Right lobe of liver (tissue), 6 donors: ENCODE data around the gene ACADSB. TPM values are rescaled to one million over a fixed set of nuclear protein-coding genes. Genes with fewer than 3 reads are reported as not detected.

Source experiments
- ATAC-seq, 4 donors: fragments of 200-7000 bp; cut with Tn5 transposase; one replicate each; pipeline ENCODE4 v1.9.1; 2020; ENCODE audit warnings: mild to moderate bottlenecking in 4 of 4, moderate library complexity in 4 of 4
- DNase-seq, 3 donors: peaks; one replicate each; pipeline ENCODE4 v3.0.0-alpha.2; 2020
- H3K27ac ChIP-seq, 3 donors: fragments of 200-600 bp; one replicate each; pipeline ENCODE4 v1.8.0; 2022
- H3K27me3 ChIP-seq, 2 donors: fragments of 200-600 bp; one replicate each; pipeline ENCODE4 v1.8.0; 2022
- H3K36me3 ChIP-seq, 4 donors: fragments of 200-600 bp; sonication (generic) in 1 of 4; one replicate each; pipeline versions ENCODE4 v1.5.1 to v1.8.0; 2017 to 2022; ENCODE audit warnings: control low read depth in 1 of 4
- H3K4me1 ChIP-seq, 4 donors: fragments of 200-600 bp; sonication (generic) in 1 of 4; one replicate each; pipeline versions ENCODE4 v1.5.1 to v1.8.0; 2017 to 2022; ENCODE audit warnings: control low read depth in 1 of 4
- H3K4me3 ChIP-seq, 3 donors: fragments of 200-600 bp; one replicate each; pipeline ENCODE4 v1.8.0; 2022
- H3K9me3 ChIP-seq, 4 donors: fragments of 200-600 bp; sonication (generic) in 1 of 4; one replicate each; pipeline versions ENCODE4 v1.5.1 to v1.8.0; 2017 to 2022; ENCODE audit warnings: control low read depth in 1 of 4
- POLR2A ChIP-seq: fragments of 450-650 bp; IDR thresholded peaks from one replicate; pipeline ENCODE4 v1.6.1; 2017; ENCODE audit warnings: antibody characterized with exemption, mild to moderate bottlenecking
- WGBS: methylation state at CpG from one replicate; pipeline ENCODE4 v1.1.6; 2018; ENCODE audit warnings: low coverage, low lambda C conversion rate; ENCODE audit not compliant: insufficient coverage; ENCODE audit errors: missing lambda C conversion rate; 5-methylcytosine and 5-hydroxymethylcytosine counted together
- intact Hi-C, 2 donors: fragments of 100-400 bp; cut with DNase I; formaldehyde crosslinking; loops; one replicate each; pipeline versions ENCODE4 v1.11.2 to v1.14.1; 2022
- total RNA-seq, 6 experiments: library from RNA; depleted of rRNA in 2 of 6; stranded (reverse); fragments of >200 nt in 2 of 6; fragmentation: NEBNext Ultra II Directional in 3 of 6; extraction: Animal tissue kit (Norgen Biotek cat#: 25700) in 3 of 6; gene quantifications; one replicate each; pipeline versions ENCODE4 v1.1.0 to v1.2.4, GENCODE V29; 2016 to 2023
- TF ChIP-seq, protein P1 (sequence below), 4 donors: fragments of 200-600 bp in 3 of 4; fragments of 450-650 bp in 1 of 4; IDR thresholded peaks; one replicate each; pipeline versions ENCODE4 v1.5.1 to v1.8.0; 2016 to 2022; ENCODE audit warnings: antibody characterized with exemption in 4 of 4, mild to moderate bottlenecking in 2 of 4
- donor health status: DM: no; HTN: yes; CAD: no.
- donor health status: DM: no; HTN: no; CAD: no.
- donor health status: DM: no; HTN: no; CAD: no.
- donor health status: DM: no; HTN: yes; CAD: no.
- donor health status: DM: no; HTN: yes; CAD: no.

Gene ACADSB
- total RNA-seq, 6 experiments from 2014 or later, result 73.6 to 591 (median 273) TPM

DNA sequence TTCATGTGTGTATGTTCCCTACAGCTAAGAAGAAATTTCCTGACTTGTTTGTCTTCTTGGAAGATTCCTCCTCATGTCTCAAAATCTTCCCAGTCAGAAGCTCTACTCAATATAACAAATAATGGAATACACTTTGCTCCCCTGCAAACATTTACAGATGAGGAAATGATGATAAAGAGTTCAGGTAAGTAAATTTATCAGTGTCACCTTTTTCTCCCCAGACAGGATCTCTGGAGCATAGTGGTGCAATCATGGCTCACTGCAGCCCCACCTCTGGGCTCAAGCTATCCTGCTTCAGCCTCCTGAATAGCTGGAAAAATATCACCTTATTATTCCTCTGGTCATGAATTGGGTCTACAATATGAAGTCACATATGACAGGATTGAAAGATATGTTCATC lies 25.5 kb downstream of the ACADSB start:
- Histone ChIP-seq H3K4me3 (no peak overlapping the region), H3K9me3 (peaks cover 0 to 2% (median 0%) of the 10 kb centered on the region in 4 donors), H3K4me1 (peaks cover 0 to 40% (median 18%) of the 10 kb centered on the region in 4 donors), H3K27me3 (no peaks in the 10 kb centered on the region), H3K36me3 (peaks cover 0 to 10% (median 0%) of the 10 kb centered on the region in 4 donors), H3K27ac (peak overlapping the region in 1 of 3 donors; percentile 20)
- peak; percentile 68 to 79 (median 75) for ATAC-seq
- TF ChIP-seq, protein P1, sequence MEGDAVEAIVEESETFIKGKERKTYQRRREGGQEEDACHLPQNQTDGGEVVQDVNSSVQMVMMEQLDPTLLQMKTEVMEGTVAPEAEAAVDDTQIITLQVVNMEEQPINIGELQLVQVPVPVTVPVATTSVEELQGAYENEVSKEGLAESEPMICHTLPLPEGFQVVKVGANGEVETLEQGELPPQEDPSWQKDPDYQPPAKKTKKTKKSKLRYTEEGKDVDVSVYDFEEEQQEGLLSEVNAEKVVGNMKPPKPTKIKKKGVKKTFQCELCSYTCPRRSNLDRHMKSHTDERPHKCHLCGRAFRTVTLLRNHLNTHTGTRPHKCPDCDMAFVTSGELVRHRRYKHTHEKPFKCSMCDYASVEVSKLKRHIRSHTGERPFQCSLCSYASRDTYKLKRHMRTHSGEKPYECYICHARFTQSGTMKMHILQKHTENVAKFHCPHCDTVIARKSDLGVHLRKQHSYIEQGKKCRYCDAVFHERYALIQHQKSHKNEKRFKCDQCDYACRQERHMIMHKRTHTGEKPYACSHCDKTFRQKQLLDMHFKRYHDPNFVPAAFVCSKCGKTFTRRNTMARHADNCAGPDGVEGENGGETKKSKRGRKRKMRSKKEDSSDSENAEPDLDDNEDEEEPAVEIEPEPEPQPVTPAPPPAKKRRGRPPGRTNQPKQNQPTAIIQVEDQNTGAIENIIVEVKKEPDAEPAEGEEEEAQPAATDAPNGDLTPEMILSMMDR (IDR thresholded peaks at IDR 0.05), result no peak
- TF ChIP-seq POLR2A, result no peak
- intact Hi-C loops, result no loop called here
- DNase-seq, result peak; percentile 41 to 68 (median 66)

DNA sequence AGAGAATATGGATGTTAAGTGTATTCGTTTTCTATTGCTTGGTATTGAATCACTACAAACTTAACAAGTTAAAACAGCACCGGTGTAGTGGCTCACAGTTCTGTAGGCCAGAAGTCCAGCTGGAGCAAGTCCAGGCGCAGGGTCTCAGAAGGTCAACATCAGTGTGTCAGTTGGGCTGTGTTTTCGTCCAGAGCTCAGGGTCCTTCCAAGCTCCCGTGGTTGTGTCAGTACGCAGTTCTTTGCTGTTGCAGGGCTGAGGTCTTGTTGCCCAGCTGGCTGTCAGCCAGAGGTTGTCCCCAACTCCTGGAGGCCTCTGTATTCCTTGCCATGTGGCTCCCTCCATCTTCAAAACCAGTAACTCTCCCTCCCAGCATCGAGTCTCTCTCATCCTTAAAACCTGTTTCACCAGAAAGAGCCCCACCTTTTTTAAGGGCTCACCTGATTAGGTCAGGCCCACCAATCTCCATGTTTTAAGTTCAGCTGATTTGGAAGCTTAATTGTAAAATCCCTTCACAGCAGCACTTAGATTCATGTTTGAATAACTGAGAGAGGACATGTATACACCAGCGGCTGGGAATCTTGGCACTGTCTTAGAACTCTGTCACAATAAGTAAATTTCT lies 26.8 kb downstream of the ACADSB start:
- intact Hi-C loops, result no loop called here
- no peaks in the 10 kb centered on the region for H3K27me3 ChIP-seq
- peak; percentile 53 to 90 (median 89) for DNase-seq

DNA sequence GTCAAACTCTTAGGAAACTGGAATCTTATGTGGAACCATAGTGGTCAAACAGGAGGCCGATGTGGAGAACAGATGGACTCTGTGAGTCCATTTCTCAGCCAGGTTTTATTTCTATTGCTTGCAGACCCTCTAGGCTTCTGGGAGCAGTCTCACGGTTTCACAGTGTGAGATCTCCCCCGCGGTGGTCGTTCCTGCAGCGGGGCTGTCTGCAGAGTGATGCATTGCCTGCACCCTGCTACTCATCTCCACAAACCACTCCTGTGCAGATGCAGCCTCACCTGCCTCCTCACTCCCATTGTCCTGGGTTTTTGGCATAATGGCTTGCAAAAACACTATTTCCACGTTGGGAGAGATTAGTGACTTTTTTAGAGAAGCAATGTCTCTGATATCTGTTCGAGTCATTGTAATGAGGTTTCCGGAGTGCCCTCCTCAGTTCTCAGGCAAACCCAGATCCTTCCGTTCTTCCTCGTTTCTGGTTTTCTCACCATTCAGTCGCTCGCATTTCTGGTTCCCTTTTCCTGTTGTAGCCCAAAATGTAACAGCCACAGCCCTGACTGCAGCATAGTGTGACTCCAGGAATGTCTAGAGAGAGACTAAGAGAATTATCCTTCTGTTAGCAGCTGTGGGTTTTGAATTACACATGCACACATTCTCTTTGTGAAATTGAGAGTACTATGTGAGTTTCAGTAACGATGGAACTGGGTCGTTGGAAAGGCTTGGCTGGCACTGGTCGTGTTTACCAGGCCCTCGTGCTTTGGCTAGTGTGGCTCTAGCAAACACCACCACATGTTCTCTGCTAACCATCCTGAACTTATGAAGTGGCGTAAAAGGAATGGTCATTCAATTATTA lies 30.2 kb downstream of the ACADSB start:
- peaks cover 0 to 53% (median 13%) of the 10 kb centered on the region in 4 donors for H3K4me1 ChIP-seq
- H3K9me3 ChIP-seq, result peaks cover 0 to 2% (median 0%) of the 10 kb centered on the region in 4 donors
- H3K4me3 ChIP-seq, result no peak overlapping the region
- peaks cover 0 to 13% (median 0%) of the 10 kb centered on the region in 4 donors for H3K36me3 ChIP-seq
- TF ChIP-seq, protein P1 (IDR thresholded peaks at IDR 0.05), result no peak
- TF ChIP-seq POLR2A, result no peak
- DNase-seq (peak; percentile 73 to 91 (median 87)), ATAC-seq (peak; percentile 72 to 87 (median 82))
- WGBS, result 56% methylated on average over 13 of the region's 18 CpGs
- intact Hi-C loops, result no loop called here
- H3K27me3 ChIP-seq, result no peaks in the 10 kb centered on the region
- H3K27ac ChIP-seq, result peak overlapping the region; percentile 31 to 95 (median 86)

More for the DNA sequence above, 26.8 kb downstream of the ACADSB start:
- peak; percentile 26 to 82 (median 64) for ATAC-seq
- peaks cover 0 to 2% (median 0%) of the 10 kb centered on the region in 4 donors for H3K9me3 ChIP-seq
- no peak overlapping the region for H3K27ac ChIP-seq
- TF ChIP-seq, protein P1 (IDR thresholded peaks at IDR 0.05), result no peak
- TF ChIP-seq POLR2A, result no peak
- H3K4me1 ChIP-seq, result peaks cover 0 to 40% (median 22%) of the 10 kb centered on the region in 4 donors
- H3K4me3 ChIP-seq, result no peak overlapping the region
- 28% methylated on average over 8 of the region's 8 CpGs for WGBS
- peaks cover 0 to 10% (median 0%) of the 10 kb centered on the region in 4 donors for H3K36me3 ChIP-seq

DNA sequence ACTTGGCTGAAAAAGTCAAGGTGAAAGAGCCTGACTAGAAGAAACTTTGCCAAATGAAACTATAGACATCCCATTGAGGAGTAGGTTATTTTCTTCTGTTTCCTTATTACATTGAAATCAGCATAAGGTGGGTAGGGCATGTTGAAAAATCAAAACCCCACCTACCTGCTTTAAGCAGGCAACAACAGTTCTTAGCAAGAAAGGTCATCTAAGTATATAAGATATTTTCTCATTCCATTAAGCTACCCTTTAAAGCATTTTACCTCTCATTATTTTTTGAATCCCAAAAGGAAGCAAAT lies 30.8 kb downstream of the ACADSB start:
- H3K9me3 ChIP-seq, result peaks cover 0 to 2% (median 0%) of the 10 kb centered on the region in 4 donors
- no peak overlapping the region for H3K4me3 ChIP-seq
- no peak for TF ChIP-seq POLR2A
- TF ChIP-seq, protein P1 (IDR thresholded peaks at IDR 0.05), result no peak
- H3K36me3 ChIP-seq, result peaks cover 0 to 18% (median 3%) of the 10 kb centered on the region in 4 donors
- peak overlapping the region; percentile 41 to 95 (median 86) for H3K27ac ChIP-seq
- no peaks in the 10 kb centered on the region for H3K27me3 ChIP-seq
- DNase-seq (no peak), ATAC-seq (no peak)
- intact Hi-C loops, result no loop called here
- H3K4me1 ChIP-seq, result peaks cover 0 to 53% (median 11%) of the 10 kb centered on the region in 4 donors
